ENCODE data around the gene PTGS1. TPM values are rescaled to one million over a fixed set of nuclear protein-coding genes. Genes with fewer than 3 reads are reported as not detected.

PTGS1 gene

DNA sequence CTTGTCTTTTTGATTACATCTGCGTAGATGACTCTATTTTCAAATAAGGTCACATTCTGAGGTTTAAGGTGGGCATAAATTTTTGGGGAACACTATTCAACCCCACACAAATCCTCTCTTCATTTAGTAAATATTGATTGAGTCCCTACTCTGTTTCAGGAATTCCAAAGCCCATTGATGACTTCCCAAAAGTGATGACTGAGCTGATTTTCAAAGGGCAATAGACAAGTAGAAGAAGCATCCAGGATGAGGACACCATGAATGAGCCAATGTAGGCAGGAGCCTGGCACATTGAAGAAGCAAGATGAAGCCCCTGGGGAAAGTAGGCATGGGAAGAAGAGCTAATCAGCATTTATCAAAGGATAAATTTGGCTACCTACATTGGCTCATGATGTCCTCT lies 71.7 kb downstream of the PTGS1 start:
- no peak overlapping the region for H4K5ac ChIP-seq (ENCODE audit: low read length)
- H3K4me2 ChIP-seq (ENCODE audit: low read length): no peak overlapping the region
- H2BK120ac ChIP-seq (ENCODE audit: low read depth, low read length): no peak overlapping the region
- H3K27ac ChIP-seq (ENCODE audit: low read depth, low read length): no peak overlapping the region
- no peak overlapping the region for H4K8ac ChIP-seq (ENCODE audit: low read depth, low read length)
- H3K56ac ChIP-seq (ENCODE audit: low read length): no peak overlapping the region
- no peak overlapping the region for H3K18ac ChIP-seq (ENCODE audit: low read length)
- H3K9ac ChIP-seq (ENCODE audit: low read length): no peak overlapping the region
- no peak overlapping the region for H3K4ac ChIP-seq (ENCODE audit: low read depth, low read length)
- WGBS (ENCODE audit: extremely low coverage, insufficient coverage, low lambda C conversion rate): no CpG with 5 or more reads among the region's 1 CpG
- no peaks in the 10 kb centered on the region for H3K79me1 ChIP-seq (ENCODE audit: low read length)
- no peak overlapping the region for H2BK15ac ChIP-seq (replicated peaks; ENCODE audit: low read depth)
- no peaks in the 10 kb centered on the region for H3K79me2 ChIP-seq (ENCODE audit: control insufficient read depth, insufficient read depth, low read length)
- H3K23ac ChIP-seq (ENCODE audit: low read length): no peak overlapping the region
- no peak overlapping the region for H2BK5ac ChIP-seq (ENCODE audit: low read length)
- no peak overlapping the region for H3K4me3 ChIP-seq (ENCODE audit: low read length)
- H3K4me1 ChIP-seq (ENCODE audit: control insufficient read depth, low read depth, low read length): no peaks in the 10 kb centered on the region
- H2AK5ac ChIP-seq (ENCODE audit: low read length): no peak overlapping the region
- H3K36me3 ChIP-seq (ENCODE audit: control insufficient read depth, insufficient read depth, low read length): no peaks in the 10 kb centered on the region
- H3K27me3 ChIP-seq (ENCODE audit: insufficient read depth, low read length, poor library complexity): no peaks in the 10 kb centered on the region
- no peak for DNase-seq

DNA sequence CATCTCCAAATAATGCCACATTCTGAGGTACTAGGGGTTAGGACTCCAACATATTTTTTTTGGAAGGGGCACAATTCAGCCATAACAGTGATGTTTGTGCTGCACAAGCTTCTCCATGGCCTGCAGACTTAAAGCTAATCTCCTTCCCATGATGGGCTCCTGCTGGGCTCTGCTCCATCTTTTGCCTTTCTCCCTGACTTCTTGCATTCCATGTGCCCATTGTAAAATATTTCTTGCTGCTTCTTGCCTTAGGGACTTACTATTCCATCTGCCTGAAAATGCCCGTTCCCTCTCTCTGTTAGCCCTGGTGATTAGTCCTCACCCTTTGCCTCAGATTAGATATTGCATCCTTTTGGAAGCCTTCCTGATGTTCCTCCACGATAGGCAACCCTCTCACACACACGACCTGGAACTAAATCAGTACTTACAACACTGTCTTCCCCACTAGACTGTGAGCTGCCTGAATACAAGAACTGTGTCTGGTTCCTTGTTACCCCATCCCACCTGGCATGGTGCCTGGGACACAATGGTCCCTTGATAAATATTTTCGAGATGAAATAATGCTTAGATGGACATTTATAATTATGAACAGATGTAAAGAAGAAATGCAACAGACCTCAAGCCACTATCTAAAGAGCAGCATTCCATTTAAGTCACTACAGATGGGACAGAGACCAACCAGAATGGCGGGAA lies 73.4 kb downstream of the PTGS1 start:
- H2AK5ac ChIP-seq (ENCODE audit: low read length): no peak overlapping the region
- no peaks in the 10 kb centered on the region for H3K79me2 ChIP-seq (ENCODE audit: control insufficient read depth, insufficient read depth, low read length)
- no peaks in the 10 kb centered on the region for H3K36me3 ChIP-seq (ENCODE audit: control insufficient read depth, insufficient read depth, low read length)
- no peak overlapping the region for H2BK15ac ChIP-seq (replicated peaks; ENCODE audit: low read depth)
- H2BK5ac ChIP-seq (ENCODE audit: low read length): no peak overlapping the region
- no peak overlapping the region for H3K4me3 ChIP-seq (ENCODE audit: low read length)
- H3K4me1 ChIP-seq (ENCODE audit: control insufficient read depth, low read depth, low read length): no peaks in the 10 kb centered on the region
- H3K18ac ChIP-seq (ENCODE audit: low read length): no peak overlapping the region
- no peak overlapping the region for H3K27ac ChIP-seq (ENCODE audit: low read depth, low read length)
- H3K79me1 ChIP-seq (ENCODE audit: low read length): no peaks in the 10 kb centered on the region
- no peak overlapping the region for H4K8ac ChIP-seq (ENCODE audit: low read depth, low read length)
- no peak overlapping the region for H4K5ac ChIP-seq (ENCODE audit: low read length)
- no peaks in the 10 kb centered on the region for H3K27me3 ChIP-seq (ENCODE audit: insufficient read depth, low read length, poor library complexity)
- H3K9ac ChIP-seq (ENCODE audit: low read length): no peak overlapping the region
- H2BK120ac ChIP-seq (ENCODE audit: low read depth, low read length): no peak overlapping the region
- no peak overlapping the region for H3K56ac ChIP-seq (ENCODE audit: low read length)
- no peak overlapping the region for H3K4me2 ChIP-seq (ENCODE audit: low read length)
- no peak overlapping the region for H3K4ac ChIP-seq (ENCODE audit: low read depth, low read length)
- WGBS (ENCODE audit: extremely low coverage, insufficient coverage, low lambda C conversion rate): no CpG with 5 or more reads among the region's 5 CpGs
- H3K23ac ChIP-seq (ENCODE audit: low read length): no peak overlapping the region
- no peak for DNase-seq

Small RNA genes lying within 50 kb of the gene (small RNA-seq; reads per million reads assigned to genes)
- gene AL162424.1 (ENCODE audit: insufficient read depth): not detected
